Ascending aorta (tissue), 2 donors: Measurements from ENCODE around the gene FARS2. TPM values are rescaled to one million over a fixed set of nuclear protein-coding genes. Genes with fewer than 3 reads are reported as not detected.

Experiments
- DNase-seq, 2 donors: peaks; one replicate each; pipeline ENCODE4 v3.0.0-alpha.2; 2019; ENCODE audit warnings: low spot score in 2 of 2
- H3K27ac ChIP-seq, 2 donors: fragments of 200-600 bp; sonication (generic); one replicate each; pipeline ENCODE4 v1.5.1; 2016 to 2017; ENCODE audit warnings: mild to moderate bottlenecking in 1 of 2
- H3K27me3 ChIP-seq: fragments of 200-600 bp; sonication (generic); one replicate; pipeline ENCODE4 v1.5.1; 2017
- H3K36me3 ChIP-seq, 2 donors: fragments of 200-600 bp; sonication (generic); one replicate each; pipeline ENCODE4 v1.5.1; 2016
- H3K4me1 ChIP-seq, 2 donors: fragments of 200-600 bp; sonication (generic); one replicate each; pipeline ENCODE4 v1.5.1; 2016 to 2017; ENCODE audit warnings: mild to moderate bottlenecking in 1 of 2
- H3K4me3 ChIP-seq, 2 donors: fragments of 200-600 bp; sonication (generic); one replicate each; pipeline ENCODE4 v1.5.1; 2016 to 2017; ENCODE audit warnings: mild to moderate bottlenecking in 1 of 2
- H3K9me3 ChIP-seq, 2 donors: fragments of 200-600 bp; sonication (generic); one replicate each; pipeline ENCODE4 v1.5.1; 2016
- intact Hi-C: fragments of 100-400 bp; cut with DNase I; formaldehyde crosslinking; loops from one replicate; pipeline ENCODE4 v1.15.1; 2023
- total RNA-seq: library from RNA; depleted of rRNA; stranded (reverse); fragments of >200 nt; gene quantifications from one replicate; pipeline ENCODE4 v1.1.0, GENCODE V29; 2016
- TF ChIP-seq, protein P1 (sequence below), 3 experiments: fragments of 200-600 bp in 2 of 3; fragments of 450-650 bp in 1 of 3; sonication (generic) in 2 of 3; IDR thresholded peaks; one replicate each; pipeline ENCODE4 v1.5.1; 2016 to 2019; ENCODE audit warnings: antibody characterized with exemption in 3 of 3, mild to moderate bottlenecking in 1 of 3, moderate library complexity in 1 of 3

Gene FARS2
- total RNA-seq, 1 donor from 2014 or later, result 17.6 TPM

DNA sequence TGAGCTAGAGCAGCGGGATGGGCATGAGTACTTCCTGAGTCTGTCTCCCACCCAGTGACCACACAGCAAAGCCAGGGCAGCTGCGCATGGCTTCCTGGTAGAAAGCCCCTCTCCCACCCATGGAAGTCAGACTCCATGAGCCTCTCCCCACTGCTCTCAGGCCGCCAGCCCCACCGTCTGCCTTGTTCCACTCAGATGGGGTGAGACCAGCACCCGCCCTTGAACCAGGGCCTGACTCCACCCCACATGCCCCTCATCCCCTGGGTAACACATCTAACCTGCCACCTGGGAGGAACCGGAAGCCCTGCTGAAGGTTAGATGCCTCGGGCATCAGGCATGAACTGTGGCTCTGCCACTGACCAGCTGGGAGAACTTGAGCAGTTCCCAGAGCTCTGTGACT is 517.6 kb downstream of the FARS2 start:
- no peak overlapping the region for H3K4me3 ChIP-seq
- no peaks in the 10 kb centered on the region for H3K4me1 ChIP-seq
- intact Hi-C loops, result no loop called here
- no peak for DNase-seq
- no peaks in the 10 kb centered on the region for H3K9me3 ChIP-seq
- TF ChIP-seq, protein P1, sequence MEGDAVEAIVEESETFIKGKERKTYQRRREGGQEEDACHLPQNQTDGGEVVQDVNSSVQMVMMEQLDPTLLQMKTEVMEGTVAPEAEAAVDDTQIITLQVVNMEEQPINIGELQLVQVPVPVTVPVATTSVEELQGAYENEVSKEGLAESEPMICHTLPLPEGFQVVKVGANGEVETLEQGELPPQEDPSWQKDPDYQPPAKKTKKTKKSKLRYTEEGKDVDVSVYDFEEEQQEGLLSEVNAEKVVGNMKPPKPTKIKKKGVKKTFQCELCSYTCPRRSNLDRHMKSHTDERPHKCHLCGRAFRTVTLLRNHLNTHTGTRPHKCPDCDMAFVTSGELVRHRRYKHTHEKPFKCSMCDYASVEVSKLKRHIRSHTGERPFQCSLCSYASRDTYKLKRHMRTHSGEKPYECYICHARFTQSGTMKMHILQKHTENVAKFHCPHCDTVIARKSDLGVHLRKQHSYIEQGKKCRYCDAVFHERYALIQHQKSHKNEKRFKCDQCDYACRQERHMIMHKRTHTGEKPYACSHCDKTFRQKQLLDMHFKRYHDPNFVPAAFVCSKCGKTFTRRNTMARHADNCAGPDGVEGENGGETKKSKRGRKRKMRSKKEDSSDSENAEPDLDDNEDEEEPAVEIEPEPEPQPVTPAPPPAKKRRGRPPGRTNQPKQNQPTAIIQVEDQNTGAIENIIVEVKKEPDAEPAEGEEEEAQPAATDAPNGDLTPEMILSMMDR (IDR thresholded peaks at IDR 0.05), result no peak
- no peaks in the 10 kb centered on the region for H3K27me3 ChIP-seq
- no peak overlapping the region for H3K27ac ChIP-seq
- H3K36me3 ChIP-seq, result no peaks in the 10 kb centered on the region

DNA sequence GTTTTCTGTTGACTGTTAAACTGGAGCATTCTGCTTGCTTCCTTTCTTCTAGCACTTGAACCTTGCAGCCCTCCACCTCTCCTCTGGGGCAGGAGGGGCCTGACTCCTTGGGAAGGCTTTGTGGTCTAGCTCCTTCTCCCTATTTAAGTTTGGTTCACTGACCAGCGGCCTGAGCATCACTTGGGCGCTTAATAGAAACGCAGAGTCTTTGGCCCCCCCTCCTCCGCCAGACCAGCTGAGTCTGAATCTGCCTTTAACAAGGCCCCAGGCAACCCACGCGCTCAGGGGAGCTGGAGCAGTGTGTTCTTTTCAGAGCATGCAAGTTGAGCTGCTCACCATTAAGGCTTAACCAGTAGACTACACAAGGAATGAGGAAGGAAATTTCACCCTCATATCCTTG is 519.7 kb downstream of the FARS2 start:
- H3K36me3 ChIP-seq, result no peaks in the 10 kb centered on the region
- H3K27me3 ChIP-seq, result no peaks in the 10 kb centered on the region
- H3K4me3 ChIP-seq, result no peak overlapping the region
- TF ChIP-seq, protein P1 (IDR thresholded peaks at IDR 0.05), result no peak
- H3K9me3 ChIP-seq, result no peaks in the 10 kb centered on the region
- no peaks in the 10 kb centered on the region for H3K4me1 ChIP-seq
- intact Hi-C loops, result no loop called here
- no peak overlapping the region for H3K27ac ChIP-seq
- DNase-seq, result no peak

DNA sequence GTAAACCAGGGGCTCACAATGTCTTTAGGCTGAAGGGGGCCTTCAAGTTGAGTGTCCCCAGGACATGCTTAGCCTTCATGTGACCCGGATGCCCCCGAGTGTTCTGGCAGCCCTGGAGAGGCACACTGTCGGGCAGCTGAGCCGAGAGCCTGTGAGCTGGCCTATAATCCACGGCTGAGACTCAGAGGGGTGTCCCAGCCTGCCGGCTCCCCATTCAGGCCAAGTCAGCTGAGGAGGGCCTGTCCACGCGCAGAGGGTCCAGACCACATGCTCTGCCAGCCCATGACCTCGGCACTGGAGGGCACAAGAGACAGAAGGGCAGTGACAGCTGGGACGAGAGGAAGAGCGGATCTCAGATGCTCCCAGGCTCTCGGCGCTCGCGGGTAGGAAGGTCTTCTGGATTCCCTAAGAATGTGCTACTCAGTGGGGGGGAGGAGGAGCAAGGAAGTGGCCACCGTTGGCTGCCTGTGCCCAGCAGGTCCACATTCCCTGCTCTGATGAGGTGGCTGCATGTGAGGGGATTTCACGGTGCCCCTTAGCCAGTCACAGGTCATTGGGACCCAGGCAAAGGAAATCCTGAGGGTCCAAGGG is 520.7 kb downstream of the FARS2 start:
- no peak for DNase-seq
- intact Hi-C loops, result no loop called here
- Histone ChIP-seq H3K36me3 (no peaks in the 10 kb centered on the region), H3K9me3 (no peaks in the 10 kb centered on the region), H3K4me3 (no peak overlapping the region), H3K27me3 (no peaks in the 10 kb centered on the region), H3K27ac (no peak overlapping the region), H3K4me1 (no peaks in the 10 kb centered on the region)
- TF ChIP-seq, protein P1 (IDR thresholded peaks at IDR 0.05), result no peak

DNA sequence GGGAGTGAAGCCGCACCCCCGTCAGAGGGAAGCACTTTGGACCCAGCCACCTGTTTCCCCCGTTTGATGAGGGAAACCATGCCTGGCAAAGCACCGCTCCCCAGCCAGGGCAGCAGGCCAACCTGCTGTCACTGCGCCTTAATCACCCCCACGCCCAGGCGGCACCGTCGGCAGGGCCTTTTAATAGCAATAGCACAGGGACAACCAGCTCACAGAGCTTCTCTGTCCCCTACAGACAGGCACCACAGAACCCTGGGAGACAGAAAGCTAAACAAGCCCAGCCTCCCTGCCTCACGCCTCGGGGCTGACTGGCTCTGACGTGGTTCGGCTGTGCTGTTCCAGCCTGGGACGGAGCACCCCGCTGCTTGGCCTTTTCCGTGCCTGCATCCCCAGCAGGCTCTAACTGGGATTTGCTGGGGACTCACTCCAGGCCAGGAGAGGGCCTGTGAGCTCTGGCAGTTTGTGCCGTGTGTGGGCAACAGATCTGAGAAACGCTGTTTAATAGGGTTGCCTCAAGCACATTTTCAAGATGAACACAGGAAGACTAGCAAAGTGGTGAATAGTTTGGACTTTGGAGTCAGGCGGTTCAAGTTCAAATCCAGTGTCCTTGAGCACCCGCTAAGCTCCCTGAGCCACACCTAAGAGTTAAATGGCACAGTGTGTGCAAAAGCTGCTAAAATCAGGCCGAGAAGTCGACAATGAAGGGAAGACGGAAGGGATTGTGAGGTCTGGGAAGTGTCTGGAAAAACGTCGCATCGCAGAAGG is 521.7 kb downstream of the FARS2 start:
- Histone ChIP-seq H3K4me1 (no peaks in the 10 kb centered on the region), H3K9me3 (no peaks in the 10 kb centered on the region), H3K36me3 (no peaks in the 10 kb centered on the region), H3K4me3 (peak overlapping the region in 1 of 2 donors; percentile 24), H3K27ac (no peak overlapping the region), H3K27me3 (no peaks in the 10 kb centered on the region)
- intact Hi-C loops, result no loop called here
- no peak for DNase-seq
- TF ChIP-seq, protein P1 (IDR thresholded peaks at IDR 0.05), result no peak

DNA sequence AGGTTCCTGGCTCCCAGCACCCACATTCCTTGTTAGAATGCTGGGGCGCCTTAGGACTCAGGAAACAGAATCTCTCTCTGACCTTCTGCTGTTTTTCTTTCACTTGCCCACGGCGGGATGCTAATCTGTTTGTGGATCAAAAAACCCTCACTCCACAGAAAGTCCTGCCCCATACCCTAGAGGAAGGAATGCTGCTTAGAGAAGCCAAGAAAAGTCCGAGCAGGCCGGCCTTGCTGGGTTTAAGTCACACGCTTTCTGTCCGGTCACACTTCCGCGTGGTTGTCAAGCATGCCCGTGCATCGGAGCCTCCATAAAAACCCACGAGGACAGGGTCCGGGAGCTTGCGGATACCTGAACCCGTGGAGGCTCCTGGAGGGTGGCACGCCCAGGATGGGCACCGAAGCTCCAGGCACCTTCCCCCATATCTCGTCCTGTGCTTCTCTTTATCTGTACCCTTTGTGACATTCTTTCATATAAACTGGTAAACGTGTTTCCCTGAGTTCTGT is 522.3 kb downstream of the FARS2 start:
- Histone ChIP-seq H3K4me1 (no peaks in the 10 kb centered on the region), H3K4me3 (no peak overlapping the region), H3K36me3 (no peaks in the 10 kb centered on the region), H3K27ac (no peak overlapping the region), H3K27me3 (no peaks in the 10 kb centered on the region), H3K9me3 (no peaks in the 10 kb centered on the region)
- intact Hi-C loops, result no loop called here
- no peak for DNase-seq
- TF ChIP-seq, protein P1 (IDR thresholded peaks at IDR 0.05), result no peak
